Type B pancreatic cell (in vitro differentiated cells): ENCODE measurements around the gene FOXP4. TPM values are rescaled to one million over a fixed set of nuclear protein-coding genes. Genes with fewer than 3 reads are reported as not detected.

Source experiments
- DNase-seq: peaks from one replicate; pipeline ENCODE4 v3.0.0; 2021; ENCODE audit warnings: mixed read lengths; ENCODE audit not compliant: unreplicated experiment; ENCODE audit errors: extremely low spot score
- H3K27ac Mint-ChIP-seq: 2 replicates; pipeline ENCODE4 v1.8.0; 2021; ENCODE audit warnings: mild to moderate bottlenecking, mixed read lengths
- H3K27me3 Mint-ChIP-seq: 2 replicates; pipeline ENCODE4 v1.8.0; 2021; ENCODE audit warnings: mixed read lengths
- H3K36me3 Mint-ChIP-seq: 2 replicates; pipeline ENCODE4 v1.8.0; 2021; ENCODE audit warnings: mixed read lengths
- H3K4me1 Mint-ChIP-seq: one replicate; pipeline ENCODE4 v1.8.0; 2021; ENCODE audit warnings: mixed read lengths; ENCODE audit not compliant: unreplicated experiment
- H3K4me3 Mint-ChIP-seq: 2 replicates; pipeline ENCODE4 v1.8.0; 2021; ENCODE audit warnings: mild to moderate bottlenecking, mixed read lengths
- H3K9me3 Mint-ChIP-seq: 2 replicates; pipeline ENCODE4 v1.8.0; 2021; ENCODE audit warnings: mixed read lengths
- total RNA-seq: library from RNA; stranded (reverse); gene quantifications from 2 replicates; pipeline ENCODE4 v1.2.1, GENCODE V29; 2021; ENCODE audit warnings: low replicate concordance
- TF ChIP-seq, protein P1 (sequence below): fragments of 200-600 bp; sonication (generic); conservative IDR thresholded peaks from 2 replicates; pipeline ENCODE4 v1.5.0; 2021; ENCODE audit warnings: antibody characterized with exemption, mild to moderate bottlenecking

FOXP4 gene
- total RNA-seq, 1 donor from 2014 or later, result 100 TPM

DNA sequence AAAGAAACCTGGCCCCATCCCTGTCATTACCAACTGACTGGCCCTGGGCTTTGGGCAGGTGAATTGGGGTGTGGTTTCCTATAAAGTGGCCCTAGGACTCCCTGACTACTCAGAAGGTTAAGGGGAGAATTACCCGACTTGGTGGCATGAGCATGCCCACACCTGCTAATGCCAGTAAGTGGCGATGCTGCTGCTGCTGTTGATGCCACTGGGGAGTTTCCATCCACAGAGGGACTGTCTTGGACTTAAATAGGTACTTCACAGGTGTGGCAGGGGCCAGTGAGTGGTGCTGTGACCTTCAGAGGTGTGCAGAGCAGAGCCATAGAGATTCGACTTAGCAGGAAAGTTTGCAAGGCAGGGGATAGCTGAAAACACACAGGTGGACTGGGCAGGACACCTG, 59.5 kb downstream of the FOXP4 start:
- Mint-ChIP-seq H3K36me3 (no peaks in the 10 kb centered on the region), H3K9me3 (no peaks in the 10 kb centered on the region), H3K4me1 (peaks cover 19% of the 10 kb centered on the region), H3K27ac (peak overlapping the region; percentile 10), H3K27me3 (peaks cover 4% of the 10 kb centered on the region), H3K4me3 (peak overlapping the region; percentile 23)
- no peak for DNase-seq
- TF ChIP-seq, protein P1, sequence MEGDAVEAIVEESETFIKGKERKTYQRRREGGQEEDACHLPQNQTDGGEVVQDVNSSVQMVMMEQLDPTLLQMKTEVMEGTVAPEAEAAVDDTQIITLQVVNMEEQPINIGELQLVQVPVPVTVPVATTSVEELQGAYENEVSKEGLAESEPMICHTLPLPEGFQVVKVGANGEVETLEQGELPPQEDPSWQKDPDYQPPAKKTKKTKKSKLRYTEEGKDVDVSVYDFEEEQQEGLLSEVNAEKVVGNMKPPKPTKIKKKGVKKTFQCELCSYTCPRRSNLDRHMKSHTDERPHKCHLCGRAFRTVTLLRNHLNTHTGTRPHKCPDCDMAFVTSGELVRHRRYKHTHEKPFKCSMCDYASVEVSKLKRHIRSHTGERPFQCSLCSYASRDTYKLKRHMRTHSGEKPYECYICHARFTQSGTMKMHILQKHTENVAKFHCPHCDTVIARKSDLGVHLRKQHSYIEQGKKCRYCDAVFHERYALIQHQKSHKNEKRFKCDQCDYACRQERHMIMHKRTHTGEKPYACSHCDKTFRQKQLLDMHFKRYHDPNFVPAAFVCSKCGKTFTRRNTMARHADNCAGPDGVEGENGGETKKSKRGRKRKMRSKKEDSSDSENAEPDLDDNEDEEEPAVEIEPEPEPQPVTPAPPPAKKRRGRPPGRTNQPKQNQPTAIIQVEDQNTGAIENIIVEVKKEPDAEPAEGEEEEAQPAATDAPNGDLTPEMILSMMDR, result no peak

GRCh38 chr6:41607036-41607435, 60.9 kb downstream of the FOXP4 start:
- no peak for DNase-seq
- no peak overlapping the region for H3K27ac Mint-ChIP-seq
- H3K9me3 Mint-ChIP-seq, result peaks cover 4% of the 10 kb centered on the region
- H3K4me1 Mint-ChIP-seq, result peaks cover 17% of the 10 kb centered on the region
- TF ChIP-seq, protein P1, result no peak
- H3K27me3 Mint-ChIP-seq, result peaks cover 4% of the 10 kb centered on the region
- no peaks in the 10 kb centered on the region for H3K36me3 Mint-ChIP-seq
- H3K4me3 Mint-ChIP-seq, result no peak overlapping the region

DNA sequence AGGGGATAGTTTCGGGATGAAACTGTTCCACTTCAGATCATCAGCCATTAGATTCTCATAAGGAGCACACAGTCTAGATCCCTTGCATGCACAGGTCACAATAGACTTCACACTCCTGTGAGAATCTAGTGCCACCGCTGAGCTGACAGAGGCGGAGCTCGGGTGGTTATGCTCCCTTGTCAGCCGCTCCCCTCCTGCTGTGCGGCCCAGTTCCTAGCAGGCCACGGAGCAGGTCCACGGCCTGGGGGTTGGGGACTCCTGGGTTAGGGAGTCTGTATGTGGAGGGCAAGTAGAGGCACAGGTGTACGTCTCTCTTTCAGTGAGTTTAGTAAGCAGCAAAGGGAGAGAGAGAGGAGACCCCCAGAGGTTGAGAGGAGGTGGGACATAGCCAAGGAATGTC, 61.6 kb downstream of the FOXP4 start:
- Mint-ChIP-seq H3K9me3 (peaks cover 9% of the 10 kb centered on the region), H3K4me3 (no peak overlapping the region), H3K27me3 (peaks cover 4% of the 10 kb centered on the region), H3K36me3 (no peaks in the 10 kb centered on the region), H3K4me1 (peaks cover 10% of the 10 kb centered on the region), H3K27ac (no peak overlapping the region)
- TF ChIP-seq, protein P1, result no peak
- DNase-seq, result no peak

DNA sequence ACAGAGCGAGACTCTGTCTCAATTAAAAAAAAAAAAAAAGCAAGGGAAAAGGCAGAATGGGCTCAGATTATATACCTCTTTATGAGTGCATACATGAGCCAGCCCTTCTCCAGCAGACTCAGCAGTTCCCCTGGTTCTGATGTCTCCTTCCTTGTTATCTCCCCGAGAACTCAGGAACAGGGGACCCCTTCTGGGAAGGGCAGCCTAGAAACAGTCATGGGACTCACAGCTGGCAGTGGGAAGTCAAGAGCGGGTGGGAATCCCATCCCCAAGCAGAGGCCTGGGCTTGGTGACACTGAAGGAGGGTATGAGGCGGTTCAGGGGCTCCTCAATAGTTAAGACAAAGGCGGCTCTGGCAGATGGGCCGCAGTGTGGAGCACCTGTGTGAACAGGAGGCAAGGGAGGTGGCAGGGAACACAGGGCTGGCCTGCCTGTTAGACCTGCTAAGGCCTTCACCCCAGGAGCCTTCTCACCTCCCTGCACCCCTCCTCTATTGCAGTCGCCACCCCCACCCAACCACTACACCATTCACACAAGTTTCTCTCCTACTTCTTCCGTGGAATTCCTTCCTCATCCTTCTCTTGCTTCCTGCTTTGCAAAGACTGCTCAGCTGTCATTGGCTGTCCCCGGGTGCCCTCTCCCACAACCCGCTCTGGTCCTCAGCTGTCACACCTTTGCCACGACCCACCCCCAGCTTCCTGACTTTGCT, 62.4 kb downstream of the FOXP4 start:
- H3K27ac Mint-ChIP-seq, result no peak overlapping the region
- no peak overlapping the region for H3K4me3 Mint-ChIP-seq
- peaks cover 9% of the 10 kb centered on the region for H3K9me3 Mint-ChIP-seq
- peaks cover 4% of the 10 kb centered on the region for H3K27me3 Mint-ChIP-seq
- DNase-seq, result no peak
- peaks cover 5% of the 10 kb centered on the region for H3K4me1 Mint-ChIP-seq
- TF ChIP-seq, protein P1, result no peak
- no peaks in the 10 kb centered on the region for H3K36me3 Mint-ChIP-seq

- DNase-seq, result no peak
- Mint-ChIP-seq H3K27me3 (no peaks in the 10 kb centered on the region), H3K4me1 (peaks cover 11% of the 10 kb centered on the region), H3K36me3 (no peaks in the 10 kb centered on the region), H3K4me3 (no peak overlapping the region), H3K27ac (no peak overlapping the region), H3K9me3 (peaks cover 9% of the 10 kb centered on the region)
- TF ChIP-seq, protein P1, result no peak
Observed at GRCh38 chr6:41614715-41615114, 68.5 kb downstream of the FOXP4 start.
